GM23248 (cell line): ENCODE results near the gene PDE6H. TPM values are rescaled to one million over a fixed set of nuclear protein-coding genes. Genes with fewer than 3 reads are reported as not detected.

Source experiments
- DNase-seq: peaks from one replicate; pipeline ENCODE4 v3.0.0-alpha.2; 2015
- H2AFZ ChIP-seq: fragments of 200-600 bp; sonication (generic); 2 replicates; pipeline ENCODE4 v1.6.1; 2016; ENCODE audit warnings: antibody characterized with exemption
- H3F3A ChIP-seq: fragments of 200-600 bp; sonication (generic); 2 replicates; pipeline ENCODE4 v1.6.1; 2016; ENCODE audit warnings: mild to moderate bottlenecking, antibody characterized with exemption, mixed run types; ENCODE audit not compliant: insufficient read depth
- H3K27ac ChIP-seq: fragments of 200-600 bp; sonication (generic); 2 replicates; pipeline ENCODE4 v1.5.1; 2016; ENCODE audit warnings: mild to moderate bottlenecking
- H3K27me3 ChIP-seq: fragments of 200-600 bp; sonication (generic); replicated peaks from 2 replicates; pipeline ENCODE4 v1.6.1; 2016; ENCODE audit warnings: mild to moderate bottlenecking; ENCODE audit not compliant: insufficient read depth
- H3K36me3 ChIP-seq: fragments of 200-600 bp; sonication (generic); 2 replicates; pipeline ENCODE4 v1.6.1; 2016; ENCODE audit warnings: low read depth, mild to moderate bottlenecking
- H3K4me1 ChIP-seq: fragments of 200-600 bp; sonication (generic); 2 replicates; pipeline ENCODE4 v1.6.1; 2016; ENCODE audit warnings: mild to moderate bottlenecking; ENCODE audit not compliant: insufficient read depth
- H3K4me2 ChIP-seq: fragments of 200-600 bp; sonication (generic); one replicate; pipeline ENCODE4 v1.6.1; 2016; ENCODE audit warnings: mild to moderate bottlenecking; ENCODE audit not compliant: unreplicated experiment
- H3K4me3 ChIP-seq: fragments of 200-600 bp; sonication (generic); 2 replicates; pipeline ENCODE4 v1.5.1; 2016; ENCODE audit warnings: mild to moderate bottlenecking
- H3K79me2 ChIP-seq: fragments of 200-600 bp; sonication (generic); 2 replicates; pipeline ENCODE4 v1.6.1; 2016; ENCODE audit warnings: mild to moderate bottlenecking; ENCODE audit not compliant: insufficient read depth
- H3K9ac ChIP-seq: fragments of 200-600 bp; sonication (generic); 2 replicates; pipeline ENCODE4 v1.6.1; 2016; ENCODE audit warnings: mild to moderate bottlenecking
- H3K9me2 ChIP-seq: fragments of 200-600 bp; sonication (generic); 2 replicates; pipeline ENCODE4 v1.6.1; 2016; ENCODE audit warnings: mixed run types, mild to moderate bottlenecking, moderate library complexity; ENCODE audit not compliant: insufficient read depth
- H3K9me3 ChIP-seq: fragments of 200-600 bp; sonication (generic); one replicate; pipeline ENCODE4 v1.6.1; 2017; ENCODE audit warnings: low read depth
- H4K20me1 ChIP-seq: fragments of 200-600 bp; sonication (generic); 2 replicates; pipeline ENCODE4 v1.6.0; 2016; ENCODE audit not compliant: insufficient read depth
- EZH2 ChIP-seq: fragments of 200-600 bp; sonication (generic); IDR thresholded peaks from 2 replicates; pipeline ENCODE4 v1.6.1; 2018; ENCODE audit warnings: antibody characterized with exemption, mild to moderate bottlenecking; ENCODE audit not compliant: insufficient read depth, poor library complexity, severe bottlenecking
- EZH2phosphoT487 ChIP-seq: fragments of 200-600 bp; sonication (generic); IDR thresholded peaks from 2 replicates; pipeline ENCODE4 v1.6.1; 2018; ENCODE audit warnings: antibody characterized with exemption, moderate library complexity, mild to moderate bottlenecking, low read depth; ENCODE audit not compliant: insufficient read depth
- WGBS, 2 experiments: methylation state at CpG; one replicate each; pipeline ENCODE4 v1.1.6; 2015 to 2017; ENCODE audit warnings: low lambda C conversion rate in 2 of 2, low coverage in 1 of 2; ENCODE audit errors: missing lambda C conversion rate in 2 of 2; 5-methylcytosine and 5-hydroxymethylcytosine counted together
- in situ Hi-C: fragments of 300-500 bp; cut with MboI; formaldehyde crosslinking; loops from 2 replicates; pipeline ENCODE4 v1.15.0; 2020
- polyA plus RNA-seq: library from polyadenylated mRNA; unstranded; fragments of >200 nt; fragmentation: Nextera tagmentation; extraction: Ambion mirVana; gene quantifications from 2 replicates; pipeline ENCODE4 v1.2.1, GENCODE V29; 2016
- total RNA-seq: library from RNA; depleted of rRNA; stranded (reverse); fragments of >200 nt; shearing (Covaris generic); gene quantifications from 2 replicates; pipeline ENCODE4 v1.2.3, GENCODE V29; 2014

Gene PDE6H
- total and polyA plus RNA-seq, 2 experiments from 2014 or later, result not detected

DNA sequence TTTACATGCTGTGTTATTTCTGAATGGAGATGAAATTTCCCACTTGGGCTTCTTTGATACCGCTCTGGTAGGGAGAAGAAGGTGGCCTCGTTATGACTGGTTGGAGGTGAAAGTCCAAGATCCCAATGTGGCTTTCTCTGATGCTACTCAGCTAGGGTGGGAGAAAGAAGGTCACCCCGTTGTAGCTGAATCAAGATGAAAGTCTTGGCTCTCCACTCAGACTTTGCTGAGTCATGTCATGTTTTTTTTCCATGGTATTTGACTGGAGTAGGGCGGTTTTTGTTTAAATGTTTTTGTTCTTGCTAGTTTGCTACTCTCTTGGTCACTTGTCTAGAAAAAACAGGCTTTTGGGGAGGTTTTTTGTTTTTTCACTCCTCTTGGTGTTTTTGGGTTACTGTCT is 2.4 kb upstream of the PDE6H start:
- Histone ChIP-seq H3K27me3 (0 out of 2 replicates have a peak, but pooled peaks cover 4% of the 10 kb centered on the region), H3K79me2 (no peaks in the 10 kb centered on the region), H3K4me1 (no peaks in the 10 kb centered on the region), H3F3A (no peaks in the 10 kb centered on the region), H3K36me3 (no peaks in the 10 kb centered on the region), H2AFZ (no peak overlapping the region), H3K9ac (no peak overlapping the region), H4K20me1 (no peaks in the 10 kb centered on the region), H3K9me2 (no peaks in the 10 kb centered on the region), H3K4me2 (no peak overlapping the region), H3K4me3 (no peak overlapping the region), H3K9me3 (no peaks in the 10 kb centered on the region), H3K27ac (no peak overlapping the region)
- WGBS, 2 experiments, result 57 to 70% methylated on average over 4 of the region's 4 CpGs
- in situ Hi-C loops, result no loop called here
- TF ChIP-seq EZH2 (no peak), EZH2phosphoT487 (no peak)
- DNase-seq, result no peak

- peaks cover 15% of the 10 kb centered on the region; the same call in 1 of the 2 replicates for H3K27me3 ChIP-seq
These were observed 1.8 kb downstream of the PDE6H start for GRCh38 chr12:14974633-14975032.

DNA sequence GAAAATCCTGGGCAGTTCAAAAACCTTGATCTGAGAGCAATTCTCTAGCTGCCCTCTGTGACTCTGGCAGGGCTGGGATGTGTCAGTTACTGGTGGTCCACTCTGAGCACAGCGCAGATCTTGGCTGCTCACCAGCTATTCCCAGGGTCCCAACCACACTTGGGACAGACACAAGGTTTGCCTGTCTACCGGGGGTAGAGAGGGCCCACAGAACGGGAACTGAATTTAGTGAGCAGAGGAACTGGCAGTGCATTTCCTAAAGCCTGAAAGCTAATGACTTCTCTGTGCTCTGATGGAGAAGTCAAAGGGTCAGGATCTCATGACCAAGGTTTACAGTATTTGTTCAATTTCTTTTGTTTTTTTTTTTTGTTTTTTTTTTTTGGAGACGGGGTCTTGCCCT is 2.6 kb downstream of the PDE6H start:
- no peak overlapping the region for H3K4me2 ChIP-seq
- TF ChIP-seq EZH2phosphoT487 (no peak), EZH2 (no peak)
- WGBS, 2 experiments, result 87% methylated on average over 3 to 4 of the region's 4 CpGs
- no peaks in the 10 kb centered on the region for H3K9me2 ChIP-seq
- H3K27me3 ChIP-seq, result peaks cover 15% of the 10 kb centered on the region; the same call in 1 of the 2 replicates
- no peaks in the 10 kb centered on the region for H3K9me3 ChIP-seq
- H3K4me3 ChIP-seq, result no peak overlapping the region
- H2AFZ ChIP-seq, result no peak overlapping the region
- in situ Hi-C loops, result no loop called here
- no peaks in the 10 kb centered on the region for H3F3A ChIP-seq
- H3K9ac ChIP-seq, result no peak overlapping the region
- no peaks in the 10 kb centered on the region for H3K79me2 ChIP-seq
- no peak for DNase-seq
- H4K20me1 ChIP-seq, result no peaks in the 10 kb centered on the region
- no peaks in the 10 kb centered on the region for H3K36me3 ChIP-seq
- no peaks in the 10 kb centered on the region for H3K4me1 ChIP-seq
- no peak overlapping the region for H3K27ac ChIP-seq

More at GRCh38 chr12:14974633-14975032, 1.8 kb downstream of the PDE6H start:
- WGBS, 2 experiments, result 38 to 61% methylated on average over 3 of the region's 3 CpGs
- no peaks in the 10 kb centered on the region for H3K9me2 ChIP-seq
- no peaks in the 10 kb centered on the region for H3K79me2 ChIP-seq
- DNase-seq, result no peak
- H3K4me1 ChIP-seq, result no peaks in the 10 kb centered on the region
- H3K27ac ChIP-seq, result no peak overlapping the region
- no peak overlapping the region for H3K4me2 ChIP-seq
- H3K9ac ChIP-seq, result no peak overlapping the region
- no peak overlapping the region for H3K4me3 ChIP-seq
- no peak for TF ChIP-seq EZH2phosphoT487
- TF ChIP-seq EZH2, result no peak
- no peaks in the 10 kb centered on the region for H3F3A ChIP-seq
- H3K36me3 ChIP-seq, result no peaks in the 10 kb centered on the region
- no peaks in the 10 kb centered on the region for H3K9me3 ChIP-seq
- H2AFZ ChIP-seq, result no peak overlapping the region
- no peaks in the 10 kb centered on the region for H4K20me1 ChIP-seq
- in situ Hi-C loops, result no loop called here

DNA sequence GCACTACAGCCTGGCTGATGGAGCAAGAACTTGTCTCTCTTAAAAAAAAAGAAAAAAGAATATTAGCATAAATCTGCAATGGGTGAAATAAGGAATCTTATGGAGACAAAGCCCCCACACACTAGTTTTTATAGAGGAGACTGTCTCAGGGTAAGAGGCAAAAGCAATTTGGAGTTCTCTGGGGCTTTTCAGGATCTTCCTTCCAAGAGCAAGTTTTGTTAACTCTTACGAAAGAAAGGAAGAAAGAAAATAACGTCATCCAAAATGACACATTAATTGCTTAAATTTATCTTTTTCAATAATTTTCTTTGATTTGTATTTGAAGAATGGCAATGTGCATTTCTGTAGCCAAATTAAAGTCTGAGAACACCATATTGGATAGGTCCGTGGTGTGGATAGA is 3.8 kb downstream of the PDE6H start:
- no peak overlapping the region for H3K9ac ChIP-seq
- no peaks in the 10 kb centered on the region for H3K4me1 ChIP-seq
- H3K4me3 ChIP-seq, result no peak overlapping the region
- no peak overlapping the region for H3K27ac ChIP-seq
- no peaks in the 10 kb centered on the region for H4K20me1 ChIP-seq
- in situ Hi-C loops, result no loop called here
- WGBS, 2 experiments, result 85% methylated on average over 3 of the region's 3 CpGs
- H3F3A ChIP-seq, result no peaks in the 10 kb centered on the region
- TF ChIP-seq EZH2, result no peak
- no peak for TF ChIP-seq EZH2phosphoT487
- no peaks in the 10 kb centered on the region for H3K9me2 ChIP-seq
- H3K4me2 ChIP-seq, result no peak overlapping the region
- DNase-seq, result no peak
- peaks cover 15% of the 10 kb centered on the region; the same call in 1 of the 2 replicates for H3K27me3 ChIP-seq
- no peaks in the 10 kb centered on the region for H3K9me3 ChIP-seq
- no peaks in the 10 kb centered on the region for H3K79me2 ChIP-seq
- H3K36me3 ChIP-seq, result no peaks in the 10 kb centered on the region
- no peak overlapping the region for H2AFZ ChIP-seq

GRCh38 chr12:14979468-14979867 is 6.6 kb downstream of the PDE6H start:
- Histone ChIP-seq H3K4me1 (no peaks in the 10 kb centered on the region), H3F3A (no peaks in the 10 kb centered on the region), H3K4me3 (no peak overlapping the region), H3K4me2 (no peak overlapping the region), H3K36me3 (no peaks in the 10 kb centered on the region), H3K9me2 (no peaks in the 10 kb centered on the region), H2AFZ (no peak overlapping the region), H3K9me3 (no peaks in the 10 kb centered on the region), H4K20me1 (no peaks in the 10 kb centered on the region), H3K27ac (no peak overlapping the region), H3K27me3 (peaks cover 15% of the 10 kb centered on the region; the same call in 1 of the 2 replicates), H3K79me2 (no peaks in the 10 kb centered on the region), H3K9ac (no peak overlapping the region)
- in situ Hi-C loops, result no loop called here
- DNase-seq, result no peak
- no peak for TF ChIP-seq EZH2
- TF ChIP-seq EZH2phosphoT487, result no peak
